Trophoblast cell (in vitro differentiated cells and primary cell): ENCODE measurements around the gene PLA2G2C.

Experiments
- DNase-seq, 2 donors: peaks; one replicate each; pipeline ENCODE4 v3.0.0-alpha.2; 2016
- H2AFZ ChIP-seq: 2 replicates; pipeline ENCODE4 v1.6.1; 2013; ENCODE audit warnings: low read length, moderate library complexity, mild to moderate bottlenecking; ENCODE audit not compliant: insufficient read depth, poor library complexity
- H2AK5ac ChIP-seq: 2 replicates; pipeline ENCODE4 v1.6.1; 2013; ENCODE audit warnings: mild to moderate bottlenecking, low read length
- H2BK120ac ChIP-seq: 2 replicates; pipeline ENCODE4 v1.6.1; 2013; ENCODE audit warnings: low read length, mild to moderate bottlenecking, moderate library complexity; ENCODE audit not compliant: insufficient read depth, poor library complexity
- H2BK12ac ChIP-seq: 2 replicates; pipeline ENCODE4 v1.6.1; 2013; ENCODE audit warnings: mild to moderate bottlenecking, low read length, moderate library complexity
- H2BK5ac ChIP-seq: 2 replicates; pipeline ENCODE4 v1.6.1; 2013; ENCODE audit warnings: low read length, low read depth, moderate library complexity, mild to moderate bottlenecking; ENCODE audit not compliant: poor library complexity
- H3K14ac ChIP-seq: 2 replicates; pipeline ENCODE4 v1.6.1; 2013; ENCODE audit warnings: mild to moderate bottlenecking, low read length
- H3K18ac ChIP-seq: 2 replicates; pipeline ENCODE4 v1.6.1; 2013; ENCODE audit warnings: mild to moderate bottlenecking, low read length
- H3K23ac ChIP-seq: 2 replicates; pipeline ENCODE4 v1.6.1; 2013; ENCODE audit warnings: low read length
- H3K27ac ChIP-seq: 2 replicates; pipeline ENCODE4 v1.5.1; 2013; ENCODE audit warnings: low read depth, mild to moderate bottlenecking, inconsistent platforms, low read length, moderate library complexity
- H3K27me3 ChIP-seq: 2 replicates; pipeline ENCODE4 v1.6.1; 2013; ENCODE audit warnings: inconsistent platforms, mild to moderate bottlenecking, low read length, moderate library complexity; ENCODE audit not compliant: insufficient read depth
- H3K36me3 ChIP-seq, 2 experiments: 1 replicate in 1 of 2; 2 replicates in 1 of 2; pipeline ENCODE4 v1.6.1; 2013; ENCODE audit warnings: low read length in 2 of 2, mild to moderate bottlenecking in 2 of 2, moderate library complexity in 1 of 2; ENCODE audit not compliant: insufficient read depth in 2 of 2, control insufficient read depth in 1 of 2
- H3K4ac ChIP-seq: 2 replicates; pipeline ENCODE4 v1.6.1; 2013; ENCODE audit warnings: low read depth, mild to moderate bottlenecking, low read length, moderate library complexity
- H3K4me1 ChIP-seq, 2 experiments: 1 replicate in 1 of 2; 2 replicates in 1 of 2; pipeline ENCODE4 v1.6.1; 2013; ENCODE audit warnings: low read length in 2 of 2, mild to moderate bottlenecking in 2 of 2, moderate library complexity in 1 of 2; ENCODE audit not compliant: insufficient read depth in 2 of 2, control insufficient read depth in 1 of 2
- H3K4me2 ChIP-seq: 2 replicates; pipeline ENCODE4 v1.6.1; 2013; ENCODE audit warnings: inconsistent platforms, mild to moderate bottlenecking, low read length, moderate library complexity
- H3K4me3 ChIP-seq: 2 replicates; pipeline ENCODE4 v1.5.1; 2013; ENCODE audit warnings: mild to moderate bottlenecking, low read depth, low read length, inconsistent platforms
- H3K79me1 ChIP-seq: one replicate; pipeline ENCODE4 v1.6.1; 2013; ENCODE audit warnings: low read length
- H3K79me2 ChIP-seq: 2 replicates; pipeline ENCODE4 v1.6.1; 2013; ENCODE audit warnings: low read length, mild to moderate bottlenecking; ENCODE audit not compliant: control insufficient read depth, insufficient read depth, poor library complexity
- H3K9ac ChIP-seq: 2 replicates; pipeline ENCODE4 v1.6.1; 2013; ENCODE audit warnings: mild to moderate bottlenecking, low read length
- H3K9me3 ChIP-seq: 2 replicates; pipeline ENCODE4 v1.6.1; 2013; ENCODE audit warnings: low read depth, mild to moderate bottlenecking, control low read depth, inconsistent platforms, low read length; ENCODE audit not compliant: insufficient read depth
- H4K12ac ChIP-seq: 2 replicates; pipeline ENCODE4 v1.6.1; 2013; ENCODE audit warnings: low read depth, mild to moderate bottlenecking, low read length, moderate library complexity
- H4K8ac ChIP-seq: 2 replicates; pipeline ENCODE4 v1.6.1; 2013; ENCODE audit warnings: low read depth, mild to moderate bottlenecking, low read length, moderate library complexity
- H4K91ac ChIP-seq: one replicate; pipeline ENCODE4 v1.6.1; 2013; ENCODE audit warnings: low read depth, mild to moderate bottlenecking, low read length, moderate library complexity
- WGBS: extraction: QIAGEN DNeasy Blood & Tissue Kit; methylation state at CpG from one replicate; pipeline ENCODE4 v1.1.7; 2013; ENCODE audit warnings: missing lambda C conversion rate; ENCODE audit not compliant: insufficient read length, insufficient coverage; ENCODE audit errors: extremely low coverage; 5-methylcytosine and 5-hydroxymethylcytosine counted together

Gene PLA2G2C

GRCh38 chr1:20174937-20175666 is 11.2 kb downstream of the PLA2G2C start:
- Histone ChIP-seq H3K23ac (no peak overlapping the region), H2AFZ (no peak overlapping the region), H4K12ac (no peak overlapping the region), H3K4ac (no peak overlapping the region), H3K14ac (no peak overlapping the region), H3K4me2 (no peak overlapping the region), H2BK120ac (no peak overlapping the region), H2BK5ac (no peak overlapping the region), H3K79me2 (no peaks in the 10 kb centered on the region), H3K27me3 (no peaks in the 10 kb centered on the region), H3K9ac (no peak overlapping the region), H3K79me1 (no peaks in the 10 kb centered on the region), H4K91ac (no peak overlapping the region), H2AK5ac (no peak overlapping the region), H3K9me3 (peaks cover 5% of the 10 kb centered on the region), H3K27ac (no peak overlapping the region), H3K4me3 (no peak overlapping the region), H3K18ac (no peak overlapping the region), H3K36me3 (no peaks in the 10 kb centered on the region), H3K4me1 (peaks cover 0 to 4% of the 10 kb centered on the region in 2 experiments), H4K8ac (no peak overlapping the region), H2BK12ac (no peak overlapping the region)
- WGBS = no CpG with 5 or more reads among the region's 9 CpGs
- DNase-seq = no peak

GRCh38 chr1:20172033-20172590 is 14.2 kb downstream of the PLA2G2C start:
- no CpG with 5 or more reads among the region's 12 CpGs for WGBS
- no peaks in the 10 kb centered on the region for H3K4me1 ChIP-seq
- no peak overlapping the region for H4K8ac ChIP-seq
- H3K23ac ChIP-seq = no peak overlapping the region
- H2BK120ac ChIP-seq = no peak overlapping the region
- no peak overlapping the region for H4K12ac ChIP-seq
- H3K18ac ChIP-seq = no peak overlapping the region
- no peak for DNase-seq
- H3K79me2 ChIP-seq = no peaks in the 10 kb centered on the region
- H3K27ac ChIP-seq = no peak overlapping the region
- peaks cover 1% of the 10 kb centered on the region for H3K9me3 ChIP-seq
- H3K36me3 ChIP-seq = no peaks in the 10 kb centered on the region
- H3K4me3 ChIP-seq = no peak overlapping the region
- H3K27me3 ChIP-seq = no peaks in the 10 kb centered on the region
- H2BK12ac ChIP-seq = no peak overlapping the region
- no peak overlapping the region for H3K9ac ChIP-seq
- no peaks in the 10 kb centered on the region for H3K79me1 ChIP-seq
- no peak overlapping the region for H2BK5ac ChIP-seq
- no peak overlapping the region for H2AK5ac ChIP-seq
- H4K91ac ChIP-seq = no peak overlapping the region
- H3K14ac ChIP-seq = no peak overlapping the region
- H3K4me2 ChIP-seq = no peak overlapping the region
- H3K4ac ChIP-seq = no peak overlapping the region
- no peak overlapping the region for H2AFZ ChIP-seq

- Histone ChIP-seq H3K4ac (no peak overlapping the region), H3K36me3 (no peaks in the 10 kb centered on the region), H3K79me2 (no peaks in the 10 kb centered on the region), H2AK5ac (no peak overlapping the region), H3K27me3 (no peaks in the 10 kb centered on the region), H3K9me3 (peaks cover 5% of the 10 kb centered on the region), H3K9ac (no peak overlapping the region), H2BK5ac (no peak overlapping the region), H3K27ac (no peak overlapping the region), H2BK12ac (no peak overlapping the region), H4K8ac (no peak overlapping the region), H3K18ac (no peak overlapping the region), H3K23ac (no peak overlapping the region), H4K91ac (no peak overlapping the region), H3K4me1 (no peaks in the 10 kb centered on the region), H3K4me2 (no peak overlapping the region), H3K4me3 (no peak overlapping the region), H3K79me1 (no peaks in the 10 kb centered on the region), H4K12ac (no peak overlapping the region), H3K14ac (no peak overlapping the region), H2BK120ac (no peak overlapping the region), H2AFZ (no peak overlapping the region)
- no peak for DNase-seq
- WGBS = no CpG with 5 or more reads among the region's 5 CpGs
Measured at GRCh38 chr1:20169932-20170331, 16.4 kb downstream of the PLA2G2C start.

GRCh38 chr1:20168564-20169491 is 17.5 kb downstream of the PLA2G2C start:
- no peak overlapping the region for H4K8ac ChIP-seq
- no peak overlapping the region for H3K23ac ChIP-seq
- H4K12ac ChIP-seq = no peak overlapping the region
- DNase-seq = no peak
- no peak overlapping the region for H3K4me2 ChIP-seq
- no peaks in the 10 kb centered on the region for H3K79me2 ChIP-seq
- no peak overlapping the region for H3K9ac ChIP-seq
- no CpG with 5 or more reads among the region's 9 CpGs for WGBS
- H3K14ac ChIP-seq = no peak overlapping the region
- no peak overlapping the region for H3K4me3 ChIP-seq
- no peaks in the 10 kb centered on the region for H3K79me1 ChIP-seq
- no peaks in the 10 kb centered on the region for H3K36me3 ChIP-seq
- H3K4me1 ChIP-seq = no peaks in the 10 kb centered on the region
- H2BK12ac ChIP-seq = no peak overlapping the region
- no peak overlapping the region for H2BK5ac ChIP-seq
- H3K27ac ChIP-seq = no peak overlapping the region
- H3K27me3 ChIP-seq = no peaks in the 10 kb centered on the region
- no peak overlapping the region for H2BK120ac ChIP-seq
- H4K91ac ChIP-seq = no peak overlapping the region
- H3K18ac ChIP-seq = no peak overlapping the region
- peaks cover 10% of the 10 kb centered on the region for H3K9me3 ChIP-seq
- no peak overlapping the region for H3K4ac ChIP-seq
- no peak overlapping the region for H2AFZ ChIP-seq
- no peak overlapping the region for H2AK5ac ChIP-seq
